CD4-positive, alpha-beta T cell treated with Interleukin-1 beta for 1 hour (primary cell): ENCODE results near the gene SPEF1.
A peak's percentile ranks its signal among the peaks of the same experiment; 100 is the strongest.

Experiments
- DNase-seq, 2 donors: peaks; one replicate each; pipeline ENCODE4 v3.0.0-alpha.2; 2020 to 2022

SPEF1 gene

GRCh38 chr20:3786665-3787323 lies 5.5 kb upstream of the SPEF1 start, which contains the start of gene CENPB:
CENPB (minus strand) TSS chr20:3786740; CDS start chr20:3786483, 257 bp downstream.
- DNase-seq = peak; percentile 90 to 92

GRCh38 chr20:3786126-3786484 lies 4.9 kb upstream of the SPEF1 start:
- DNase-seq = peak; percentile 39 to 45

GRCh38 chr20:3785240-3786125 lies 4.2 kb upstream of the SPEF1 start:
- no peak for DNase-seq

- DNase-seq = no peak
Measured at GRCh38 chr20:3784863-3785239, 3.6 kb upstream of the SPEF1 start.

GRCh38 chr20:3784216-3784853 lies 3.1 kb upstream of the SPEF1 start:
- no peak for DNase-seq

- DNase-seq = no peak
Measured at GRCh38 chr20:3783511-3784195, 2.4 kb upstream of the SPEF1 start.

- DNase-seq = no peak
Measured at GRCh38 chr20:3783068-3783489, 1.8 kb upstream of the SPEF1 start.

GRCh38 chr20:3782597-3782996 lies 1.3 kb upstream of the SPEF1 start:
- DNase-seq = no peak

- DNase-seq = no peak
Measured at GRCh38 chr20:3778976-3779375, 2.3 kb downstream of the SPEF1 start.

- DNase-seq = peak; percentile 39 to 48
Measured at GRCh38 chr20:3777716-3778629, 3.3 kb downstream of the SPEF1 start.

GRCh38 chr20:3777381-3777715 lies 3.9 kb downstream of the SPEF1 start:
- no peak for DNase-seq

- DNase-seq = no peak
Measured at GRCh38 chr20:3775457-3776108, 5.7 kb downstream of the SPEF1 start.

GRCh38 chr20:3771552-3772058 lies 9.6 kb downstream of the SPEF1 start:
- no peak for DNase-seq

- DNase-seq = peak; percentile 87 to 88
Measured at GRCh38 chr20:3768342-3769130, 12.7 kb downstream of the SPEF1 start.

- DNase-seq = peak; percentile 98 to 99
Measured at GRCh38 chr20:3767427-3768341, 13.6 kb downstream of the SPEF1 start, which contains the start of gene ADISSP. ADISSP (minus strand) TSS chr20:3767753; CDS start chr20:3760100, 7,653 bp downstream.

GRCh38 chr20:3767110-3767426 lies 14.2 kb downstream of the SPEF1 start:
- DNase-seq = no peak

- no peak for DNase-seq
Measured at GRCh38 chr20:3766422-3767109, 14.7 kb downstream of the SPEF1 start.

GRCh38 chr20:3765171-3765882 lies 15.9 kb downstream of the SPEF1 start:
- no peak for DNase-seq
